SK-N-SH (cell line): Measurements from ENCODE around the gene TELO2. TPM values are rescaled to one million over a fixed set of nuclear protein-coding genes. Genes with fewer than 3 reads are reported as not detected.

ENCODE experiments used
- CTCF ChIA-PET: fragments of 300-600, 350-600 bp; formaldehyde crosslinking; extraction: SDS; loops from one replicate; lab custom pipeline; 2021; lab: Yijun Ruan, JAX
- POLR2A ChIA-PET: fragments of 350-600 bp; sonication (Branson Sonifier 250); formaldehyde crosslinking; extraction: SDS; loops from one replicate; lab custom pipeline; 2020; ENCODE audit warnings: antibody characterized with exemption, inconsistent platforms; lab: Yijun Ruan, JAX
- DNase-seq: peaks from one replicate; pipeline ENCODE4 v3.0.0; 2012
- H2AFZ ChIP-seq: fragments of 200-600 bp; sonication (generic); 2 replicates; pipeline ENCODE4 v1.8.1; 2016; ENCODE audit warnings: antibody characterized with exemption, mild to moderate bottlenecking, low read depth
- H3F3A ChIP-seq: fragments of 200-600 bp; sonication (generic); replicated peaks from 2 replicates; pipeline ENCODE3; 2016; ENCODE audit warnings: antibody characterized with exemption, mild to moderate bottlenecking; ENCODE audit not compliant: insufficient read depth
- H3K27ac ChIP-seq, 2 experiments: fragments of 200-500 bp in 1 of 2; fragments of 200-600 bp in 1 of 2; sonication (Bioruptor generic) in 1 of 2; sonication (generic), shearing (Covaris generic) in 1 of 2; 2 replicates each; pipeline versions ENCODE4 v1.5.1 to v1.6.1; 2014 to 2016; ENCODE audit warnings: low read depth in 2 of 2, inconsistent platforms in 1 of 2, low read length in 1 of 2, mild to moderate bottlenecking in 1 of 2, mixed read lengths in 1 of 2
- H3K27me3 ChIP-seq: fragments of 200-600 bp; sonication (generic), shearing (Covaris generic); 2 replicates; pipeline ENCODE4 v1.6.1; 2016; ENCODE audit warnings: mixed run types; ENCODE audit not compliant: insufficient read depth
- H3K36me3 ChIP-seq, 2 experiments: fragments of 200-500 bp in 1 of 2; fragments of 200-600 bp in 1 of 2; sonication (Bioruptor generic) in 1 of 2; sonication (generic) in 1 of 2; replicated peaks in 1 of 2; 2 replicates each; pipeline versions ENCODE3 to v1.5.1; 2014 to 2016; ENCODE audit warnings: low read length in 1 of 2, mild to moderate bottlenecking in 1 of 2; ENCODE audit not compliant: insufficient read depth in 2 of 2, control insufficient read depth in 1 of 2
- H3K4me1 ChIP-seq, 2 experiments: fragments of 200-500 bp in 1 of 2; fragments of 200-600 bp in 1 of 2; sonication (Bioruptor generic) in 1 of 2; sonication (generic), shearing (Covaris generic) in 1 of 2; 2 replicates each; pipeline versions ENCODE4 v1.5.1 to v1.6.1; 2014 to 2016; ENCODE audit warnings: low read depth in 1 of 2, low read length in 1 of 2, mixed run types in 1 of 2; ENCODE audit not compliant: insufficient read depth in 2 of 2, control insufficient read depth in 1 of 2
- H3K4me2 ChIP-seq: fragments of 200-600 bp; sonication (generic), shearing (Covaris generic); 2 replicates; pipeline ENCODE4 v1.6.1; 2017; ENCODE audit warnings: mixed run types
- H3K4me3 ChIP-seq, 2 experiments: fragments of 200-500 bp in 1 of 2; fragments of 200-600 bp in 1 of 2; sonication (Bioruptor generic) in 1 of 2; sonication (generic), shearing (Covaris generic) in 1 of 2; 2 replicates each; pipeline versions ENCODE4 v1.5.1 to v1.8.1; 2014 to 2016; ENCODE audit warnings: low read depth in 2 of 2, inconsistent platforms in 1 of 2, low read length in 1 of 2, mild to moderate bottlenecking in 1 of 2, mixed read lengths in 1 of 2, moderate library complexity in 1 of 2
- H3K79me2 ChIP-seq: fragments of 200-600 bp; sonication (generic); 2 replicates; pipeline ENCODE4 v1.8.1; 2017; ENCODE audit warnings: mild to moderate bottlenecking; ENCODE audit not compliant: insufficient read depth
- H3K9ac ChIP-seq: fragments of 200-600 bp; sonication (generic); 2 replicates; pipeline ENCODE4 v1.6.1; 2017; ENCODE audit warnings: mixed run types
- H3K9me2 ChIP-seq: fragments of 200-600 bp; sonication (generic); 2 replicates; pipeline ENCODE4 v1.6.1; 2017; ENCODE audit warnings: mixed run types
- H3K9me3 ChIP-seq: fragments of 200-600 bp; sonication (generic); 2 replicates; pipeline ENCODE4 v1.6.1; 2017; ENCODE audit warnings: mixed run types, mild to moderate bottlenecking, moderate library complexity
- H4K20me1 ChIP-seq: fragments of 200-600 bp; sonication (generic); 2 replicates; pipeline ENCODE4 v1.6.1; 2017; ENCODE audit warnings: mild to moderate bottlenecking, mixed run types; ENCODE audit not compliant: insufficient read depth
- CTCF ChIP-seq: fragments of 200-600 bp; sonication (generic); IDR thresholded peaks from 2 replicates; pipeline ENCODE4 v1.6.1; 2017; ENCODE audit warnings: antibody characterized with exemption, mild to moderate bottlenecking, moderate library complexity
- EZH2phosphoT487 ChIP-seq: fragments of 200-600 bp; sonication (generic); IDR thresholded peaks from 2 replicates; pipeline ENCODE4 v1.6.1; 2017; ENCODE audit warnings: low read depth, mixed run types, mild to moderate bottlenecking, antibody characterized with exemption, moderate library complexity, borderline replicate concordance
- GATA2 ChIP-seq: sonication (generic); formaldehyde crosslinking; IDR thresholded peaks from 2 replicates; pipeline ENCODE4 v1.5.0; 2020; ENCODE audit warnings: mild to moderate bottlenecking, missing genetic modification reagents
- JUND ChIP-seq: IDR thresholded peaks from 2 replicates; pipeline ENCODE4 v1.4.0; 2012
- MEF2A ChIP-seq: IDR thresholded peaks from 2 replicates; pipeline ENCODE4 v1.4.0; 2012; ENCODE audit warnings: low read depth, borderline replicate concordance
- MXI1 ChIP-seq: IDR thresholded peaks from 2 replicates; pipeline ENCODE4 v1.6.1; 2012; ENCODE audit warnings: mild to moderate bottlenecking, low read depth, low read length, improper control_type of control experiment
- NRF1 ChIP-seq: IDR thresholded peaks from 2 replicates; pipeline ENCODE4 v1.6.1; 2012; ENCODE audit warnings: low read depth, mild to moderate bottlenecking, low read length
- PBX3 ChIP-seq: IDR thresholded peaks from 2 replicates; pipeline ENCODE4; 2012
- RCOR1 ChIP-seq: fragments of 150-350 bp; IDR thresholded peaks from 2 replicates; pipeline ENCODE4 v1.6.1; 2017; ENCODE audit warnings: antibody characterized with exemption, low read length
- REST ChIP-seq: IDR thresholded peaks from 2 replicates; pipeline ENCODE4 v1.6.1; 2012; ENCODE audit warnings: mild to moderate bottlenecking, low read depth, low read length, moderate library complexity
- SIN3A ChIP-seq: IDR thresholded peaks from 2 replicates; pipeline ENCODE4 v1.6.1; 2012; ENCODE audit warnings: low read depth, mild to moderate bottlenecking, low read length, moderate library complexity, borderline replicate concordance
- TAF1 ChIP-seq: IDR thresholded peaks from 2 replicates; pipeline ENCODE4 v1.6.1; 2012; ENCODE audit warnings: low read depth, mild to moderate bottlenecking, low read length, moderate library complexity, borderline replicate concordance
- TCF12 ChIP-seq: IDR thresholded peaks from 2 replicates; pipeline ENCODE4 v1.4.0; 2012
- USF1 ChIP-seq: IDR thresholded peaks from 2 replicates; pipeline ENCODE4 v1.4.0; 2012; ENCODE audit warnings: low read depth, borderline replicate concordance
- ZBTB33 ChIP-seq: IDR thresholded peaks from 2 replicates; pipeline ENCODE4 v1.4.0; 2012; ENCODE audit warnings: low read depth, borderline replicate concordance
- WGBS: methylation state at CpG from one replicate; pipeline ENCODE4 v1.1.6; 2017; ENCODE audit warnings: low lambda C conversion rate; 5-methylcytosine and 5-hydroxymethylcytosine counted together
- polyA plus RNA-seq, 3 experiments: library from polyadenylated mRNA; depleted of rRNA; stranded (reverse); fragments of >200 nt; gene quantifications; 2 replicates each; pipeline ENCODE4 v1.2.3, GENCODE V29; 2012

The TELO2 gene
- polyA plus RNA-seq, 1 of the 3 experiments (the other 2 are of a cell fraction) = 24.2 TPM

GRCh38 chr16:1552129-1552528 is 59.0 kb downstream of the TELO2 start:
- Histone ChIP-seq H3K4me2 (no peak overlapping the region), H3K79me2 (no peaks in the 10 kb centered on the region), H3K9me3 (no peaks in the 10 kb centered on the region), H3F3A (no peaks in the 10 kb centered on the region), H3K27ac (no peak overlapping the region), H3K9ac (no peak overlapping the region), H3K4me1 (no peaks in the 10 kb centered on the region), H2AFZ (no peak overlapping the region), H3K27me3 (no peaks in the 10 kb centered on the region), H4K20me1 (no peaks in the 10 kb centered on the region), H3K4me3 (no peak overlapping the region), H3K9me2 (no peaks in the 10 kb centered on the region), H3K36me3 (peaks cover 8 to 40% of the 10 kb centered on the region in 2 experiments)
- no peak for DNase-seq
- TF ChIP-seq USF1 = no peak
- TF ChIP-seq JUND = no peak
- no peak for TF ChIP-seq NRF1
- TF ChIP-seq GATA2 = no peak
- no peak for TF ChIP-seq MEF2A
- TF ChIP-seq EZH2phosphoT487 = no peak
- TF ChIP-seq CTCF = no peak
- no peak for TF ChIP-seq TCF12
- TF ChIP-seq PBX3 = no peak
- no peak for TF ChIP-seq MXI1
- no peak for TF ChIP-seq RCOR1
- no peak for TF ChIP-seq SIN3A
- TF ChIP-seq TAF1 = no peak
- no peak for TF ChIP-seq ZBTB33
- no peak for TF ChIP-seq REST
- ChIA-PET CTCF (no interaction called here), POLR2A (no interaction called here)
- WGBS = 88% methylated on average over 4 of the region's 15 CpGs
